GM13977 (cell line): ENCODE data around the gene RHBDL3.

Experiments used
- DNase-seq: peaks from one replicate; pipeline ENCODE4 v3.0.0; 2012; ENCODE audit warnings: low spot score
- in situ Hi-C: fragments of 300-500 bp; cut with MboI; formaldehyde crosslinking; loops from one replicate; pipeline ENCODE4 v1.12.0; 2022; ENCODE audit warnings: low sequenced_read_pairs, low pct_unique_long_range_greater_than_20kb, mixed read lengths, inconsistent platforms; ENCODE audit not compliant: unreplicated experiment
- TF ChIP-seq, protein P1 (sequence below): IDR thresholded peaks from 2 replicates; pipeline ENCODE4 v1.5.1; 2012; ENCODE audit warnings: mild to moderate bottlenecking, control low read depth; ENCODE audit not compliant: insufficient read depth; ENCODE audit errors: extremely low read depth, missing control alignments

Gene RHBDL3

DNA sequence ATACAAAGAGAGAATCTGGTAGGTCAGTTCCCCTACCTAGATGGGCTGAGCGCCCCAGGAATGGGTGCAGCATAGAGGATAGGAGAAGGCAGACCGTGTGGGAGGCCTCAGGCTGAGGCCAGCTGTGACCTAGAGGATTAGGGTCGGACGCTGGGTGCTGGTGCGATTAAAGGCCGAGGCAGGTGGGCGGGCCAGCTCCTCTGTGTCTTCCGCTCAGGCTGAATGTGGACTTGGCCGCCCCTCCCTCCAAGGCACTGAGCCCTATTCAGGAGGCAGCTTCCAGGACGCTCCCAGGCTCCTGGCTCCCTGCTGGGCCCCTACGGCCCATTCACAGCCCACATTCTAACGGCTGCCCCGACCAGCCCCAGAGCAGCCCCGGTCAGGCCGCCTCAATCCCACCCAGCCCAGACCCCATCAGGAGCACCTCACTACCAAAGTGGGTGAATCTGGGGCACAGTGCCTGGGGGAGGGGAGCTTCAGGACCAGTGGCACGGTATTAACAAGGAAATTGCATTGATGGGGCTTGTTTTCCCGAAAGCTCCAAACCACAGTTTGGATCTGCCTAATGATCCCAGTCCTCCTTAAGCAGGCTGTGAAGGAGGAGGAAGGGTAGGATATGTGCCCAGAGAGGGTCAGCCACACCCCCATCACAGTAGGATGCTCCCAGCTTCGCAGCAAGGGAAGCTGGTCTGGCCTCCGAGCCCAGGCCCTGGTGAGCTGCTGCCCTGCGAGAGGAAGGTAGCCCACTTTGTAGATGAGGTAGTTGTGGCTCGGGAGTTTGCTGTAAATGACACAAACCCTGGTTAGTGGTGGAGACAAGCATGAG, 14.5 kb downstream of the RHBDL3 start:
- TF ChIP-seq, protein P1, sequence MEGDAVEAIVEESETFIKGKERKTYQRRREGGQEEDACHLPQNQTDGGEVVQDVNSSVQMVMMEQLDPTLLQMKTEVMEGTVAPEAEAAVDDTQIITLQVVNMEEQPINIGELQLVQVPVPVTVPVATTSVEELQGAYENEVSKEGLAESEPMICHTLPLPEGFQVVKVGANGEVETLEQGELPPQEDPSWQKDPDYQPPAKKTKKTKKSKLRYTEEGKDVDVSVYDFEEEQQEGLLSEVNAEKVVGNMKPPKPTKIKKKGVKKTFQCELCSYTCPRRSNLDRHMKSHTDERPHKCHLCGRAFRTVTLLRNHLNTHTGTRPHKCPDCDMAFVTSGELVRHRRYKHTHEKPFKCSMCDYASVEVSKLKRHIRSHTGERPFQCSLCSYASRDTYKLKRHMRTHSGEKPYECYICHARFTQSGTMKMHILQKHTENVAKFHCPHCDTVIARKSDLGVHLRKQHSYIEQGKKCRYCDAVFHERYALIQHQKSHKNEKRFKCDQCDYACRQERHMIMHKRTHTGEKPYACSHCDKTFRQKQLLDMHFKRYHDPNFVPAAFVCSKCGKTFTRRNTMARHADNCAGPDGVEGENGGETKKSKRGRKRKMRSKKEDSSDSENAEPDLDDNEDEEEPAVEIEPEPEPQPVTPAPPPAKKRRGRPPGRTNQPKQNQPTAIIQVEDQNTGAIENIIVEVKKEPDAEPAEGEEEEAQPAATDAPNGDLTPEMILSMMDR: no peak
- in situ Hi-C loops: no loop called here
- no peak for DNase-seq

DNA sequence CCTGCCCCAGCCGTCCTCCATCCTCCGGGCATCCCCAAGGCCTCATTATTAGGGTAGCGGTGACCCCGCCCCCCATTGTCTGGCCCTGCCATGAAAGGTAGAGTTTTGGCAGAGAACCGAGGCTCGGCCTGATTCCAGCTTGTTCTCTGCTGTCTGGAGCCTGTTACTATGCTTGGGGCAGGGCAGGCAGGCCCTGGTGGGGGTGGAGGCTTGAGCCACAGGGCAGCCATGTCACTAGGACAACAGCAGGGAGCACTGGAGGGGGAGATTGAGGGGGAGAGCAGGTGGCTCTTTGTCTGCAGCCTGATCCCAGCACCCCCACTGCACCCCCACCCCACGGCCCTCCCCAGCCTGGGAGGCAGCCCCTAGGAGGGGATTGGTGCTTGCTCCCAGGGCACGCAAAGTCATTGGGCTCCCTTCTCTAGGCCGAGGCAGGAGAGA, 15.4 kb downstream of the RHBDL3 start:
- in situ Hi-C loops: no loop called here
- no peak for DNase-seq
- TF ChIP-seq, protein P1: no peak

DNA sequence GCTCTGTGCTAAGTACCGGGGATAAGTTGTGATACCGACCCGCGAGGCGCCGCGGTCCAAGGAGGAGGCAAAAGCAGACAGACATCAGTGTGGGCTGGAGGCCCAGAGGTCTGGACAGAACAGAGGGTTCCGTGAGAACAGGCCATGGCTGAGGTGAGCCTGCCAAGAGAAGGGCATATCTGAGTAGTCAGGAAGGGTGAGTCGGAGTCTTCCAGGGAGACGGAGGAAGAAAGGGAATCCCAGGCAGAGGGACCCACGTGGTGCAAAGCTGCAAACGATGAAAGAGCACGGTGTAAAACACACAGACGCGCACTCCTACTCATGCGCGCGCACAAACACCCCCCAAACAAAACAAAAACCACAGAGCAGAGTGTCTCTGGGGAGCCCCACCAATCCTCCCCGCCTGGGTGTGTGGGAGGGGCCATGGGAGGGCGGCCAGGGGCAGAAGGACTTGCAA, 18.1 kb downstream of the RHBDL3 start:
- in situ Hi-C loops: no loop called here
- DNase-seq: no peak
- TF ChIP-seq, protein P1: no peak

DNA sequence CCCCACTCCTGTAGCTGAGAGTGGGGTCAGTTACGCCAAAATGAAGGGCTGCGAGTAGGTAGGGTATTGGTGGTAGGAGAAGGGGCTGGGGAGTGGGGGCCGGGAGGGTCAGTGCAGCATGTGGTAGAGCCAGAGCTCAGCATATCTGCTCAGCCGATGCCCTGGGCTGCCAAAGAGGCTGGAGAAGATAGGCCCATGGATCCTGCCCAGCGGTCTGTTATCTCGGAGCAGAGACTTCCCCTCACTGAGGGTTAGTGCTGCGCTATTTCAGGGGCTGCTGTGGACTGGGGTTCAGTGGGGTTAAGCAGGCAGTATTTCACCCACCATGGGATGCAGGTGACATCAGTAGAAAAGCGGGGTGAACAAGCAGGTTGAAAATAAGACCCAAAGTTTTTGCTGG, 19.7 kb downstream of the RHBDL3 start:
- in situ Hi-C loops: no loop called here
- TF ChIP-seq, protein P1: no peak
- no peak for DNase-seq

DNA sequence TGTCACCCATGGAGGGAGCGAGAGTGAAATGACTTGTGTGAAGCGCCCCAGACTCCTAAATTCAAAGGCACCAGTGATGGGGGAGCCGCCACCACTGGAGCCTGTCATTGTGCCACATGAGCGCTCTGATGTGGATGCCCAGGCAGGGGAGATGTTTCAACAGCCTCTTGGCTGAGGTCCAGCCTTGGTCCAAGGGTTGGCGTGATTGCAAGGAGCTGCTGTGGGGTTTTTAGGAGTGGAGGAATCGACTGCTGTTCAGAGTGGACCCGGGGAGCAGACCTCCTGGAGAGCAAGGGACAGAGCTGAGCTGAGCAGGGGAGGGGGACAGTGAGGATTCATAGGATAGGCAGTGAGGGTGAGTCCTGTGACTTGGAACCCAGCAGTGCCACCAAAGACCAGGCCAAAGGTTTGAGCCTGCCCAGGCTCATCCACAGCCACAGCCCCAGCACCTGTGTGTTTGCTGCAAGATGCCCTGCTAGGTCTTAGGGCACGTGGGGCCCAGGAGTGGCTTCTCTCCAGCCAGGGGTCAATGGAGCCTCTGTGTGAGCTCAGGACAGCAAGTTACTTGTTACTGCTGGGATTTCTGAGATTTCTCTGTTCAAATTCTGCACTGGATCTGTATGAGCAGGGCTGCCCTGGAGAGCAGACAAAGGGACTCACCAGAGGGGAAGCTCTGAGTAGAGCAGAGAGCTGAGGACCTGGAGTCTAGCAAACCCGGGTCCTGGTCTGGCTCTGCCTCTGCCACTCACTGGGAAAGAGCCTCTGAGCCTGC, 20.3 kb downstream of the RHBDL3 start:
- TF ChIP-seq, protein P1: no peak
- in situ Hi-C loops: no loop called here
- DNase-seq: no peak

DNA sequence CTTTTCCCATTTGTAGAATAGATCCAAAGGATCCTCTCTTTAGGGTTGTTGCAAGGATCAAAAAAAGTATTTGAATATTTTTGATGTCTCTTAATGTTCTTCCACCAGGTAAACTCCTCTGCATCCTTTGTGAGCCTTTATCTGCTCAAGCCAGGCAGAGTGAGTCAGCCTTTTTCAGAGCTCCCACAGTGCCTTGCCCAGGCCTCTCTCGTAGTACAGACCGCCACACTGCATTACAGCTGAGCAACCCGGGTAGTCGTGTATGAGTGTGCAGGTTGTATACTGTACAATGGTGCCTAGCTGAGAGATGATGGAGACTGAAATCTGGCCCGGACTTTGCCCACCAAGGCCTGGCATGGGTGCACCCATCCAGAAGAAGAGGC, 20.9 kb downstream of the RHBDL3 start:
- no peak for DNase-seq
- in situ Hi-C loops: no loop called here
- TF ChIP-seq, protein P1: no peak
